GM21515 (cell line): ENCODE measurements around the gene UNC93B1.
"Not testable (repeated sequence)": the region's sequence is repeated elsewhere in the genome, so short reads cannot be mapped to it uniquely, and the experiment has no call there.

Experiments
- ATAC-seq: cut with Tn5 transposase; IDR thresholded peaks from one replicate; pipeline ENCODE4 v1.9.1; 2021; ENCODE audit not compliant: unreplicated experiment

UNC93B1 gene

DNA sequence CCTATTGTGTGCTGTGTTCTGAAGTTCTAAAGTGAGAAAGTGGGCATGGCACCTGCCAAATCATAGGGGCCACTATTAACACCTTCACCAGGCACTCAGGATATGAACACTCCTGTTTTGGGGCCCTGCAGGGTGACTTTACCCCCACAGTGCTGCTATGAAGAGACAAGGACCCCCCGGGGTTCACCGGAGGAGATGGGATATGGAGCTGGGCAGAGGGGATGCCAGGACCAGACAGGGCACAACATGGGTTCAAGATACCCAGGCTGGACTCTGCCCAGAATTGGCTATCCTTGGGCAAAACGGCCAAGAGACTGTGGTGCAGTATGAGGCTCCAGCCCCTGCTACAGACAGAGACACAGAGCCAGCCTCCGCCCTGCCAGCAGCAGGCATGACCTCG is 9.5 kb downstream of the UNC93B1 start:
- not testable (repeated sequence) for ATAC-seq

GRCh38 chr11:67993821-67994220 is 10.1 kb downstream of the UNC93B1 start:
- ATAC-seq = not testable (repeated sequence)

DNA sequence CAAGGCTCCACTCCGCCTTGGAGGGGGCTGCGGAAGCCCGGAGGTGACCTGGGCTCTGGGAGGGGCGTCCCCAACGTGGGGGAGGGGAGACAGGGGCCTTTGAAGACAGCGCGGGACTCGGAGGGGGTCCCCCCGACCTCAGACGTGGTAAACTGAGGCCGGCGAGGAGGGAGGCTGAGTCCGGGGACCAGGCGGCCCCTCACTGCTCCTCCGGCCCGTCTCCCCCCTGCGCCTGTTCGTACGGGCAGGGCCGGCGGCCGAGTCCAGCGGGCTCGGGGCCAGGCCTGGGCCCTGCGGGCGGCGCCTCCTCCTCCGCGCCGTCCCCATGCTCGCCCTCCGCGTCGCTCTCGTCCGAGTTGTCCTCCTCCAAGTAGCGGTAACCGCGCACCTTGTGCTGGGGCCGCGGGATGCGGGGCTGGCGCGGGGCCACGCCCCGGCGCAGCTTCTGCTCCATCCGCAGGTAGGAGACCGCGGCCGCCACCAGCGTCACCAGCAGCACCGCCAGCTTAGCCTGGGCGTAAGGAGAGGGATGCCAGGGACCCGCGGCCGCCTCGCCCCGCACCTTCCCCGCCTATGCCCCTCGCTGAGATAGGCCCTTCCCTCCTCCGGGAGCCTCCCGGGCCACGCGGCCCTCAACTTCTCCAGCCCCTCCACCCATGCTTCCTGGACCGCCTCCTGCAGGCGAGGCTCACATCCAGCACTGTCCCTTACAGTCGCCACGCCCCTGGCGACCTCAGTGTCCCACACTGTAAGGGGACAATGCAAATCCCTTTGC is 12.4 kb downstream of the UNC93B1 start:
- not testable (repeated sequence) for ATAC-seq

DNA sequence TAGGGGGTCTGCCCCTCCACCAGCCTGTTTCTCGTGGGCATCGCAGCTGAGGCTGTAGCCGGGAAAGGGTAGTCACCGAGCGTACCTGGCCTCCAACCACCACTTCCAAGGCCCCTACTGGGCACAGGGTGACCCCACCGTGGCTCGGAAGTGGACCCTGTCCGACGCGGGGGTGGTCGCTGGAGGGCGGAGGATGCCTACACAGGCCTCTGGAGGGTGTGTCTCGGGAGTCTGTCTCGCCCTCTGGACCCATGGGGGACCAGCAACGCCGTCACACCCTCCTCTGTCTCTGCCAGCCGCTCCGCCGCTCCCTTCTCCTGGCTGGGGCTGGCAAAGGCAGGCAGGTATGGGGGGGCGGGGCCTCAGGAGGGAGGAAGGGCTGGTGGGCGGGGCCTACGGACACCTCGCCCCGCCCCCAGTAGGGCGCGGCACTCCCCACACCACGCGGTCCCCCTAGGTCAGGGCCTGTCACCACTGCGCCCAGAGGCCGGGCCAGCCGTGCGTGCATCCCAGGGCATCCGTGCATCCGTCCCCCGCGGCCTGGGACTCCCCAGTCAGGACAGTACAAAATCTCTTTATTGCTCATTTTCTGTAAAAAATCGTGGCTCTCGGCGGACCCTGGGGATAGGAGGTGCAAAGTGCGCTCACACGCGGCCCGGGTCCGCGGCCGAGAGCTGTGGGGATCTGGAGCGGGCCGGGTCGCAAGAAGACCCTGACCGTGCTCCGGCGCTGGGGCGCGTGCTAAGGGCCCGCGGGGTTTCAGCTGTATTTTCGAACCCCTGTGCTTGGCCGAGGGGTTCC is 13.2 kb downstream of the UNC93B1 start:
- ATAC-seq = not testable (repeated sequence)

- not testable (repeated sequence) for ATAC-seq
These were observed 18.6 kb downstream of the UNC93B1 start for GRCh38 chr11:67985302-67985701.

- no peak for ATAC-seq
These were observed 19.9 kb downstream of the UNC93B1 start for GRCh38 chr11:67983951-67984350.

- ATAC-seq = not testable (repeated sequence)
These were observed 21.5 kb downstream of the UNC93B1 start for GRCh38 chr11:67982255-67982857.

DNA sequence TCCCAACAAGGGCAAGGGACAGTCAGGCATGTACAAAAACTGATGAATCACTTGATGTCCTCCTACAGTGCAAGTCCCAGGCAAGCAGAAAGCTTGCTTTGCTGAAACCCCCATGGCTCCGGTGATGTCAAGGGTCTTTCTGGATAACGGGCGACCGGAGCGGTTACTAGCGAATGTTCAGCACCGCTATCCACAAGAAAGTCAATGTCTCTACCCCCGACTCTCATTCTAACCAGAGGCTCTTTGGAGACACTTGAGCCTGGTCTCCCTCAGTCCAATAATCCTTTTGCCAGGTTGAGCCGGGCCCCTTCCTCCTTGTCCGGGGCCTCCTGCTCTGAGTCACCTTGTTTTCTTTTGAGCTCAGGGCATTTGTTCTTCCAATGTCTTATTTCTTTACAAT is 22.7 kb downstream of the UNC93B1 start:
- not testable (repeated sequence) for ATAC-seq

DNA sequence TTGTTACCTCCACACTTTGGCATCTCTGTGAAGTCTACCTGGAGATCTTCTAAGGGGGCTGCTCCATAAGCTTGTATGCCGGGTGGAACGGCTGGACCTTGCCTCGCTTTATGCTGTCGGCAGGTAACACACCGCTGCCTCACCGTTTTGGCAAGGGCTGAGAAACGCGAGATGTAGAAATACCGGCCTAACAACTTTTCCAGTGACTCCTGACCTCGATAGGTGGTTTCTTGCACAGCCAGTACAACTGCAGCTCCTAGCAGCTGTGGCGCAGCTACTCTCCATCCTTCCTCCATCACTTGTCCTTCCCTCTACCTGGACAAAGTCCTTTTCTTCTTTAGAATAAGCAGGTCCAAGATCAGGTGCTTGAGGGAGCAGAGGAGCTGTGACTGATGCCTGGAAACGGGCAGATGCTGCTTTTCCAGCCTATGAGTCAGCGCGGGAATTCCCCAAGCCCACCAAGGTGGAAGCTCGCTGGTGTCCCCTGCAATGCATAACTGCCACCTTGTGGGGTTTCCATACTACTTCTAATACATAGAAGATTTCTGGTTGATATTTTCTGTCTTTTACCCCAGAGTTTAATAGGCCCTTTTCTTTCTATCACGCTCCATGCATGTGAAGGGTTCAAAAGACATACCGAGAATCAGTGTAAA is 25.0 kb downstream of the UNC93B1 start:
- not testable (repeated sequence) for ATAC-seq

DNA sequence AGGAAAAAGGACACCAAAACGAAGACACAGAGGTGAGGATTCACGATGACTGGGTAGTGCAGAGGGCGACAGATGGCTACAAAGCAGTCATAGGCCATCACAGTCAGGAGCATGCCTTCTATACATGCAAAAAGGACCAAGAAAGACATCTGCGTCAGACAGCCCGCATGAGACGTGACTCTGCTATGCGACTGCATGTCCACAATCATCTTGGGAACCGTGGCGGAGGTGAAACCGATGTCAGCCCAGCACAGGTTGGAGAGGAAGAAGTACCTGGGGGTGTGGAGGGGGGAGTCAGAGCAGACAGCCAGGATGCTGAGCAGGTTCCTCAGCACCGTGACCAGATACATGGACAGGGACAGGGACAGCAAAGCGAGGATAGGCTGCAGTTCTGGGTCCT is 29.2 kb downstream of the UNC93B1 start:
- ATAC-seq = not testable (repeated sequence)

GRCh38 chr11:67965830-67966348 is 38.0 kb downstream of the UNC93B1 start:
- not testable (repeated sequence) for ATAC-seq

- not testable (repeated sequence) for ATAC-seq
These were observed 39.2 kb downstream of the UNC93B1 start for GRCh38 chr11:67964746-67965145.

GRCh38 chr11:67963879-67964278 is 40.0 kb downstream of the UNC93B1 start:
- not testable (repeated sequence) for ATAC-seq

GRCh38 chr11:67963217-67963616 is 40.7 kb downstream of the UNC93B1 start:
- not testable (repeated sequence) for ATAC-seq

GRCh38 chr11:67956236-67956635 is 47.7 kb downstream of the UNC93B1 start:
- not testable (repeated sequence) for ATAC-seq

DNA sequence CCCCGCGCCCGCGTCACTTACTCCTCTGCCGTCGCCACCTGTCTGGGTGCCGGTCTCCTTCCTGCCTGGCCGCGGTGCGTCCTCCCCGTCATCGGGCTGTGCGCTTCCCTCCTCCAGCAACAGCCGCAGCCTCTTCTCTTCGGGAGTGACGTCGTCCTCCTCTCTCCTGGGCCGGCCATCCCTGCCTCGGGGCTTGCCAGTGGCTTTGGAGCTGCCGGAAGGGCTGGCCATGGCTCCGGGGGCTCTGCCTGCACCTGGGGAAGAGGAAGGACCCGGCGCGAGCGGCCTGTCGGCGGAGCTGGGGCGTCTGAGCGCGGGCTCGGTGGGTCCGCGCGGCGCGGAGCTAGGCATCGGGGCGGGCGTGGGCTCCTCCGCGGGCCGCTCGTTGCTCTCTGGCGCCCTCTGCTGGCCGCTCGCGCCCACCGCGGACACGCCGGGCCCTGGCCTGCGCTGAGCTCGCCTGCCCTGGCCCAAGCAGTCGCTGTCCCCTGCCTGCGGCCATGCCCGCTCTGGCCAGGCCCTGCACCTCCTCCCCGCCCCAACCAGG is 48.4 kb downstream of the UNC93B1 start:
- ATAC-seq = not testable (repeated sequence)

DNA sequence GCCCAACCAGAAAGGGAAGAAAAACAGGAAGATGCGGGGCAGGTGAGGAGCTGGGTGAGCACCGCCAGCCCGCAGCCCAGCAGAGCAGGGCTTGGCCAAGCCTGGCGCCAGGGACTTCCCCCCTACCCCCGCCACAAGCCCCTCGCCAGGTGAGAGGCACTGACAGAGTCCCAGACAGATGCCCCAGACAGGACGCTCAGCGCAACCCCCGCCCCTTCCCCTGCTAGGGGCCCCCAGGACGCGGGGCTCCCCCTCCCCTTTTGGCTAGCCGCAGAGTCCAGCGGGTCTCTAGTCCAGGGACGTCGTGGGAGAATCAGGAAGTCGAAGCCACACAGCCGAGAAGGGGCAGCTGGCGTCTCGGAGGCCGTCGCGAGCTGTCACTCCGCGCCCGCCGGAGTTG is 48.9 kb downstream of the UNC93B1 start:
- ATAC-seq = not testable (repeated sequence)

GRCh38 chr11:67954251-67954650 is 49.6 kb downstream of the UNC93B1 start:
- ATAC-seq = not testable (repeated sequence)

DNA sequence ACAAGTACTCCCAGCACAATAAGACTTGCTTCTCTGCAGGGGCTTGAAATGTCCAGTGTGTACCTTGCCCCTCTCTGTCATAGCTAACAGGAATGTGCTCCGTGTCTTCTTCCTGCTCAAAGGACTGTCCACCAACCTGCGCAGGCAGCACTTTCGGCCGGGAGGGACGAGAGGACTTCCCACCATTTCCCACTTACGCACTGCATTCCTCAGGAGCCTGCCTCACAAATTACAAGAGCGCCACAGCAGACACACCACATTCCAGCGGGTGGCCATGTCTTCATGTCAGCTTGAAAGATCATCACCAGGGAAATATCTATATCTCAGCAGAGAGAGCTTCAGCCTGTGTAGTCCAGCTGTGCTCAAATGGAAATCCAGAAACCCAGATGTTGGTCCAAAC is 53.2 kb downstream of the UNC93B1 start:
- not testable (repeated sequence) for ATAC-seq

GRCh38 chr11:67947785-67948184 is 56.1 kb downstream of the UNC93B1 start:
- ATAC-seq = not testable (repeated sequence)
